Liver (tissue), 9 donors: ENCODE measurements around the gene TEX19. TPM values are rescaled to one million over a fixed set of nuclear protein-coding genes. Genes with fewer than 3 reads are reported as not detected.

ENCODE experiments used
- DNase-seq: peaks from one replicate; pipeline ENCODE4 v3.0.0-alpha.2; 2017; ENCODE audit warnings: low spot score
- H3K27ac ChIP-seq, 2 donors: one replicate each; pipeline ENCODE4 v1.7.0; 2013; ENCODE audit warnings: inconsistent platforms in 2 of 2, low read length in 2 of 2, control low read depth in 1 of 2, low read depth in 1 of 2, mild to moderate bottlenecking in 1 of 2
- H3K27me3 ChIP-seq, 4 donors: one replicate each; pipeline versions ENCODE4 v1.6.1 to v1.7.0; 2013; ENCODE audit warnings: low read length in 3 of 4, inconsistent platforms in 1 of 4, mild to moderate bottlenecking in 1 of 4, moderate library complexity in 1 of 4; ENCODE audit not compliant: control insufficient read depth in 4 of 4, insufficient read depth in 4 of 4
- H3K36me3 ChIP-seq, 4 donors: one replicate each; pipeline versions ENCODE4 v1.6.1 to v1.7.0; 2013; ENCODE audit warnings: low read length in 3 of 4, mild to moderate bottlenecking in 3 of 4, low read depth in 1 of 4, moderate library complexity in 1 of 4; ENCODE audit not compliant: control insufficient read depth in 4 of 4, insufficient read depth in 3 of 4
- H3K4me1 ChIP-seq, 4 donors: one replicate each; pipeline versions ENCODE4 v1.6.1 to v1.7.0; 2013; ENCODE audit warnings: low read length in 3 of 4, mild to moderate bottlenecking in 3 of 4, moderate library complexity in 1 of 4; ENCODE audit not compliant: control insufficient read depth in 4 of 4, insufficient read depth in 4 of 4
- H3K4me3 ChIP-seq, 3 donors: one replicate each; pipeline versions ENCODE4 v1.6.1 to v1.7.0; 2013; ENCODE audit warnings: low read length in 3 of 3, control low read depth in 1 of 3, low read depth in 1 of 3, mild to moderate bottlenecking in 1 of 3
- H3K9ac ChIP-seq, 2 donors: one replicate each; pipeline ENCODE4 v1.7.0; 2013; ENCODE audit warnings: low read length in 2 of 2, mild to moderate bottlenecking in 2 of 2, moderate library complexity in 2 of 2, control low read depth in 1 of 2, low read depth in 1 of 2
- H3K9me3 ChIP-seq, 4 donors: one replicate each; pipeline versions ENCODE4 v1.6.1 to v1.7.0; 2013; ENCODE audit warnings: low read length in 3 of 4; ENCODE audit not compliant: control insufficient read depth in 4 of 4
- EGR1 ChIP-seq, 2 donors: IDR thresholded peaks; 2 replicates each; pipeline ENCODE4 v1.6.1; 2016 to 2018; ENCODE audit warnings: antibody characterized with exemption in 2 of 2, low read depth in 2 of 2
- FOXA1 ChIP-seq: IDR thresholded peaks from 2 replicates; pipeline ENCODE4 v1.6.1; 2016; ENCODE audit warnings: antibody characterized with exemption
- FOXA2 ChIP-seq: IDR thresholded peaks from 2 replicates; pipeline ENCODE4 v1.6.1; 2016; ENCODE audit warnings: antibody characterized with exemption
- GABPA ChIP-seq, 2 donors: IDR thresholded peaks in 1 of 2; conservative IDR thresholded peaks in 1 of 2; 2 replicates each; pipeline ENCODE4 v1.6.1; 2016; ENCODE audit warnings: antibody characterized with exemption in 2 of 2, mild to moderate bottlenecking in 1 of 2, moderate library complexity in 1 of 2
- HNF4A ChIP-seq, 2 donors: conservative IDR thresholded peaks; 2 replicates each; pipeline ENCODE4 v1.6.1; 2016; ENCODE audit warnings: antibody characterized with exemption in 2 of 2, mild to moderate bottlenecking in 2 of 2
- HNF4G ChIP-seq: IDR thresholded peaks from 2 replicates; pipeline ENCODE4 v1.6.1; 2016; ENCODE audit warnings: antibody characterized with exemption
- JUND ChIP-seq, 2 donors: IDR thresholded peaks; 2 replicates each; pipeline ENCODE4 v1.6.1; 2016; ENCODE audit warnings: antibody characterized with exemption in 2 of 2
- NR2F2 ChIP-seq: IDR thresholded peaks from 2 replicates; pipeline ENCODE4 v1.6.1; 2016; ENCODE audit warnings: antibody characterized with exemption
- RAD21 ChIP-seq, 2 donors: IDR thresholded peaks; 2 replicates each; pipeline ENCODE4 v1.6.1; 2016; ENCODE audit warnings: antibody characterized with exemption in 2 of 2, mild to moderate bottlenecking in 2 of 2
- RXRA ChIP-seq, 2 donors: IDR thresholded peaks; 2 replicates each; pipeline ENCODE4 v1.6.1; 2017 to 2018; ENCODE audit warnings: antibody characterized with exemption in 2 of 2, mild to moderate bottlenecking in 1 of 2
- SP1 ChIP-seq: IDR thresholded peaks from 2 replicates; pipeline ENCODE4 v1.6.1; 2018; ENCODE audit warnings: antibody characterized with exemption, mild to moderate bottlenecking
- TAF1 ChIP-seq: conservative IDR thresholded peaks from 2 replicates; pipeline ENCODE4 v1.6.1; 2016; ENCODE audit warnings: antibody characterized with exemption, mild to moderate bottlenecking
- YY1 ChIP-seq: IDR thresholded peaks from 2 replicates; pipeline ENCODE4 v1.6.1; 2016; ENCODE audit warnings: antibody characterized with exemption, mild to moderate bottlenecking
- WGBS: extraction: QIAGEN DNeasy Blood & Tissue Kit; methylation state at CpG from one replicate; pipeline ENCODE4 v1.1.7; 2013; 5-methylcytosine and 5-hydroxymethylcytosine counted together
- polyA plus RNA-seq, 2 donors: library from polyadenylated mRNA; stranded (reverse) in 1 of 2; unstranded in 1 of 2; fragments of 200-250 nt in 1 of 2; fragments of >200 nt in 1 of 2; fragmentation: Nextera tagmentation in 1 of 2; extraction: Ambion mirVana in 1 of 2; gene quantifications; one replicate each; pipeline versions ENCODE4 v1.2.1 to v1.2.3, GENCODE V29; 2013 to 2015
- total RNA-seq, 2 donors: library from RNA; depleted of rRNA; stranded (reverse); fragments of >200 nt; gene quantifications; one replicate each; pipeline ENCODE4 v1.2.3, GENCODE V29; 2014
- TF ChIP-seq, protein P1 (sequence below): IDR thresholded peaks from 2 replicates; pipeline ENCODE4 v1.6.1; 2016; ENCODE audit warnings: antibody characterized with exemption, mild to moderate bottlenecking
- TF ChIP-seq, protein P2 (sequence below): IDR thresholded peaks from 2 replicates; pipeline ENCODE4 v1.6.1; 2016; ENCODE audit warnings: antibody characterized with exemption
- TF ChIP-seq, protein P3 (sequence below): IDR thresholded peaks from 2 replicates; pipeline ENCODE4 v1.6.1; 2016; ENCODE audit warnings: antibody characterized with exemption
- TF ChIP-seq, protein P4 (sequence below): IDR thresholded peaks from 2 replicates; pipeline ENCODE4 v1.6.1; 2016; ENCODE audit warnings: antibody characterized with exemption
- TF ChIP-seq, protein P5 (sequence below): fragments of 150-350 bp; IDR thresholded peaks from 2 replicates; pipeline ENCODE4 v1.5.1; 2017; ENCODE audit warnings: improper control_type of control experiment, low read depth, low read length; ENCODE audit not compliant: missing input control
- donor health status: healthy.
- donor health status: healthy.
- donor health status: healthy.
- donor health status: healthy.
- donor health status: healthy.

Gene TEX19
- total and polyA plus RNA-seq, 4 donors, result 0.14 TPM; not detected in 3

DNA sequence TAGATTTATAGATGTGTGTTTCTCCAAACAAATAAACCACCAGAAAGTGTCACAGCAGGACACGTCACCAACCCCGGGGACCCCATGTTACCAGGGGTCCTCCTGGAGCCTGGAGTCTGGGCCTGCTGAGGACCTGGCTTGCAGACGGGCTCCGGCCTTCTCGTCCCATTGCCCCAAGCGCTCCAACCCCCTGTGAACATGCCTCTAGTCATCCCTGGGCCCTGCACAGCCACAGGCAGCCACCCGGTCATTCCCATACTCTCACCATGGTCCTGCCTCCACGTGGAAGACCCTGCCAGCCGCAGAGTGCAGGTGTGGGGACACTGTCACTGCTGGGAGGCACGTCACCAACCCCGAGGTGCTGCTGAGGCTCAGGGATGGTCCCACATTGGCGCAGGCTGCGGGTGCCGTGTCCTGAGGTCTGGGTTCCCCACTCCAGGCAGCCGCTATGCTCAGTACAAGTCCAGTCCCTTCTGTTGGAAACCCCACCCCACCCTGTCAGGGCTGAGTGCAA, 30.0 kb upstream of the TEX19 start:
- Histone ChIP-seq H3K27me3 (no peaks in the 10 kb centered on the region), H3K36me3 (no peaks in the 10 kb centered on the region), H3K9me3 (no peaks in the 10 kb centered on the region), H3K4me3 (no peak overlapping the region), H3K4me1 (peaks cover 24 to 67% (median 45%) of the 10 kb centered on the region in 4 donors), H3K9ac (no peak overlapping the region), H3K27ac (peak overlapping the region; percentile 70 to 89)
- no peak for DNase-seq
- WGBS, result 78% methylated on average over 15 of the region's 15 CpGs
- TF ChIP-seq, protein P1, sequence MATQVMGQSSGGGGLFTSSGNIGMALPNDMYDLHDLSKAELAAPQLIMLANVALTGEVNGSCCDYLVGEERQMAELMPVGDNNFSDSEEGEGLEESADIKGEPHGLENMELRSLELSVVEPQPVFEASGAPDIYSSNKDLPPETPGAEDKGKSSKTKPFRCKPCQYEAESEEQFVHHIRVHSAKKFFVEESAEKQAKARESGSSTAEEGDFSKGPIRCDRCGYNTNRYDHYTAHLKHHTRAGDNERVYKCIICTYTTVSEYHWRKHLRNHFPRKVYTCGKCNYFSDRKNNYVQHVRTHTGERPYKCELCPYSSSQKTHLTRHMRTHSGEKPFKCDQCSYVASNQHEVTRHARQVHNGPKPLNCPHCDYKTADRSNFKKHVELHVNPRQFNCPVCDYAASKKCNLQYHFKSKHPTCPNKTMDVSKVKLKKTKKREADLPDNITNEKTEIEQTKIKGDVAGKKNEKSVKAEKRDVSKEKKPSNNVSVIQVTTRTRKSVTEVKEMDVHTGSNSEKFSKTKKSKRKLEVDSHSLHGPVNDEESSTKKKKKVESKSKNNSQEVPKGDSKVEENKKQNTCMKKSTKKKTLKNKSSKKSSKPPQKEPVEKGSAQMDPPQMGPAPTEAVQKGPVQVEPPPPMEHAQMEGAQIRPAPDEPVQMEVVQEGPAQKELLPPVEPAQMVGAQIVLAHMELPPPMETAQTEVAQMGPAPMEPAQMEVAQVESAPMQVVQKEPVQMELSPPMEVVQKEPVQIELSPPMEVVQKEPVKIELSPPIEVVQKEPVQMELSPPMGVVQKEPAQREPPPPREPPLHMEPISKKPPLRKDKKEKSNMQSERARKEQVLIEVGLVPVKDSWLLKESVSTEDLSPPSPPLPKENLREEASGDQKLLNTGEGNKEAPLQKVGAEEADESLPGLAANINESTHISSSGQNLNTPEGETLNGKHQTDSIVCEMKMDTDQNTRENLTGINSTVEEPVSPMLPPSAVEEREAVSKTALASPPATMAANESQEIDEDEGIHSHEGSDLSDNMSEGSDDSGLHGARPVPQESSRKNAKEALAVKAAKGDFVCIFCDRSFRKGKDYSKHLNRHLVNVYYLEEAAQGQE, result no peak
- TF ChIP-seq GABPA (IDR thresholded peaks at IDR 0.05 in 1 of 2, conservative IDR thresholded peaks at IDR 0.05 in 1 of 2) (no peak), RXRA (IDR thresholded peaks at IDR 0.05) (no peak), FOXA2 (no peak), JUND (IDR thresholded peaks at IDR 0.05) (no peak), SP1 (no peak), EGR1 (IDR thresholded peaks at IDR 0.05; ENCODE audit: low read depth in 2 of 2) (no peak), FOXA1 (no peak), RAD21 (IDR thresholded peaks at IDR 0.05) (no peak), TAF1 (no peak), HNF4A (conservative IDR thresholded peaks at IDR 0.05) (no peak), YY1 (no peak), HNF4G (no peak), NR2F2 (no peak)
- TF ChIP-seq, protein P2, sequence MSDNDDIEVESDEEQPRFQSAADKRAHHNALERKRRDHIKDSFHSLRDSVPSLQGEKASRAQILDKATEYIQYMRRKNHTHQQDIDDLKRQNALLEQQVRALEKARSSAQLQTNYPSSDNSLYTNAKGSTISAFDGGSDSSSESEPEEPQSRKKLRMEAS, result no peak
- TF ChIP-seq, protein P3, sequence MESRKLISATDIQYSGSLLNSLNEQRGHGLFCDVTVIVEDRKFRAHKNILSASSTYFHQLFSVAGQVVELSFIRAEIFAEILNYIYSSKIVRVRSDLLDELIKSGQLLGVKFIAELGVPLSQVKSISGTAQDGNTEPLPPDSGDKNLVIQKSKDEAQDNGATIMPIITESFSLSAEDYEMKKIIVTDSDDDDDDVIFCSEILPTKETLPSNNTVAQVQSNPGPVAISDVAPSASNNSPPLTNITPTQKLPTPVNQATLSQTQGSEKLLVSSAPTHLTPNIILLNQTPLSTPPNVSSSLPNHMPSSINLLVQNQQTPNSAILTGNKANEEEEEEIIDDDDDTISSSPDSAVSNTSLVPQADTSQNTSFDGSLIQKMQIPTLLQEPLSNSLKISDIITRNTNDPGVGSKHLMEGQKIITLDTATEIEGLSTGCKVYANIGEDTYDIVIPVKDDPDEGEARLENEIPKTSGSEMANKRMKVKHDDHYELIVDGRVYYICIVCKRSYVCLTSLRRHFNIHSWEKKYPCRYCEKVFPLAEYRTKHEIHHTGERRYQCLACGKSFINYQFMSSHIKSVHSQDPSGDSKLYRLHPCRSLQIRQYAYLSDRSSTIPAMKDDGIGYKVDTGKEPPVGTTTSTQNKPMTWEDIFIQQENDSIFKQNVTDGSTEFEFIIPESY, result no peak
- TF ChIP-seq, protein P4, sequence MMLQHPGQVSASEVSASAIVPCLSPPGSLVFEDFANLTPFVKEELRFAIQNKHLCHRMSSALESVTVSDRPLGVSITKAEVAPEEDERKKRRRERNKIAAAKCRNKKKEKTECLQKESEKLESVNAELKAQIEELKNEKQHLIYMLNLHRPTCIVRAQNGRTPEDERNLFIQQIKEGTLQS, result no peak
- TF ChIP-seq, protein P5, sequence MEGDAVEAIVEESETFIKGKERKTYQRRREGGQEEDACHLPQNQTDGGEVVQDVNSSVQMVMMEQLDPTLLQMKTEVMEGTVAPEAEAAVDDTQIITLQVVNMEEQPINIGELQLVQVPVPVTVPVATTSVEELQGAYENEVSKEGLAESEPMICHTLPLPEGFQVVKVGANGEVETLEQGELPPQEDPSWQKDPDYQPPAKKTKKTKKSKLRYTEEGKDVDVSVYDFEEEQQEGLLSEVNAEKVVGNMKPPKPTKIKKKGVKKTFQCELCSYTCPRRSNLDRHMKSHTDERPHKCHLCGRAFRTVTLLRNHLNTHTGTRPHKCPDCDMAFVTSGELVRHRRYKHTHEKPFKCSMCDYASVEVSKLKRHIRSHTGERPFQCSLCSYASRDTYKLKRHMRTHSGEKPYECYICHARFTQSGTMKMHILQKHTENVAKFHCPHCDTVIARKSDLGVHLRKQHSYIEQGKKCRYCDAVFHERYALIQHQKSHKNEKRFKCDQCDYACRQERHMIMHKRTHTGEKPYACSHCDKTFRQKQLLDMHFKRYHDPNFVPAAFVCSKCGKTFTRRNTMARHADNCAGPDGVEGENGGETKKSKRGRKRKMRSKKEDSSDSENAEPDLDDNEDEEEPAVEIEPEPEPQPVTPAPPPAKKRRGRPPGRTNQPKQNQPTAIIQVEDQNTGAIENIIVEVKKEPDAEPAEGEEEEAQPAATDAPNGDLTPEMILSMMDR, result no peak
